NOMO-1 treated with DMSO at 0.1 percent for 48 hours (cell line): ENCODE results near the gene RPN2.

Experiments
- DNase-seq: peaks from one replicate; lab custom pipeline; 2025; ENCODE audit not compliant: unreplicated experiment; lab: John Stamatoyannopoulos, UW

The RPN2 gene

DNA sequence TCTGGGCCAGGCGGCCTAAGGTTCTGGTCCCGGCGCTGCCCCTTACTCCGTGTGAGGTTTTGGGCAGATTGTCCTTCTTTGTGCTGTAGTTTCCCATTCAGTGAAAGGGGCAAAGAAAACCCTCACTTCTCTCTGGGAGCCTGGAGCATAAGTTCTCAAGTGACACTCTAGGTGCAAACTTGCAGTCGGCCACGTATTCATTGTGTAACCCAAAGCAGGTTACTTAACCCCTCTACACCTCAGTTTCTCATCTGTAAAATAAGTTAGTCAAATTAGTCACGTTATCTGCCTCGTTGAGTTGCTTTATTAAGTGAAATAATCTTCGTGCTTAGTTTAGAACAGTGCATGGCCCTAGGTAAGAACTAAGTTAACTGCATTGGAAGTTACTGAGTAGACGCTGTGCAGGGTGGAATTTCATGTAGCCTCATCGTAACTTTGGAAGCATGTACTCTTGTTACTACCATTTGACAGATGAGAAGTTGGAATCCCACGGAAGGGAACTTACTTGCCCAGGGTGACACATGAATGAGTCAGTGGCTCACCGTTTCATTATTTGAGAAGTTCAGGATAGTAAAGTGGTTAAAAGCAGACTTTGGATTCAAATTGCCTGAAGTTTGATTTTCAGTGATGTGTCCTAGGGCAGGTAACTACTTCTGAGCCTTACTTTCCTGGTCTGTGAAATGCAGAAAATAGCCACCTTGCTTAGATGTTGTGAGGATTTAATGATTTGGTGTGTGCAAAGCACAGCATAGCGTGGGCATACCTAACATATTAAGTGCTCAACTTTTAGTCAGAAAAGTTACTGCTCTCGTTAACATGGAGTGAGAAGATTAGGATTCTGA, 774 bp downstream of the RPN2 start:
- peak; percentile 40 for DNase-seq

GRCh38 chr20:37185686-37186085, 6.6 kb downstream of the RPN2 start:
- no peak for DNase-seq

- DNase-seq: no peak
These were observed 9.7 kb downstream of the RPN2 start for GRCh38 chr20:37188787-37189186.

GRCh38 chr20:37189416-37190016, 10.4 kb downstream of the RPN2 start:
- no peak for DNase-seq

- peak; percentile 2 for DNase-seq
These were observed 11.4 kb downstream of the RPN2 start for GRCh38 chr20:37190354-37191112.

DNA sequence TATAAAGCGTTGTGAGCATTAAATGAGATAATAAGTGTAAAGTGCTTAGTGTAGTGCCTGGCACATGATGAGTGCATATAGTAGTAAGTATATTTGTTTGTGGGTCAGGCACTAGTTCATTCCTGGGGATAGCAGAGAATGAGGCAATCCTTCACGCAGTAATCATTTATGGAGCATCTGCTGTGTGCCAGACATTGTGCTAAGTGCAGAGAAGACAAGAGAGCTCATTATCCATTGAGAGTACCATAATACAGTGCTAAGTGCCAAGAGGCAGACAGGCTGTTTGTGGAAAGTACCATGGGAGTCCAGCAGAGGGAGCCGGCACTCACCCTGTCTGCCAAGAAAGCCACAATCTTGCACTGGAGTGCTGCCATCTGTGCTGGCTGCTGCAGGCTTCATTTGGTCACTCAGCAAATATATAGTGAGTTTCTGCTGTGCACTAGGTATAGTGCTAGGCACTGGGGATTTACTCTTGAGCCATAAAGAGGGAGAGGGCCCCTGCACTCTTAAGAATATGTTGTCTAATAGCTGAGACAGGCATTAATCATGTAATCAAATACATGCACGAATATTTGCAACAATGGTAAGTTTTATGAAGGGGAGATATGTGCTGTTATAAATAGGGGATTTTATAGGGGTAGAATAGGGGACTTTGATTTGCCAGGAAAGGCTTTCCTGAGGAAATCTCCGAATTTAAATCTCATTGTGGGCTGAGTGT, 13.2 kb downstream of the RPN2 start:
- peak; percentile 56 for DNase-seq

DNA sequence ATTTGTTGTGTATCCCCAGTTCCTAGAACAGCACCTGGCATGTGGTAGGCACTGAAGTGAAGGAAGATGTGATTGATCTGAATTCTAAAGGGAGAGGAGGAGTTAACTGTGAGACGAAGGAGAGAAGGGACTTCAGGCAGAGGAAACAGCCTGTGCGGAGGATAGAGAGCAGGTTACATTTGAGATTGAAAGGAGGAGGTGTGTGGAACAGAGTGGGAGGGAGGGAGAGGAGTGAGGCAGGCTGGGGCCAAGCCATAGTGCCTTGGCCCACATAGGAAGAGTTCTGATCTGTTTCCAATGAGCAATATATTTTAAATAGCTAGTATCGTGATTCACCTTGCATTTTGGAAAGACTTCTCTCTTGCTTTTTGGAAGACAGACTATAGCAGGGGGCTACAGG, 14.1 kb downstream of the RPN2 start:
- no peak for DNase-seq

- DNase-seq: no peak
These were observed 14.7 kb downstream of the RPN2 start for GRCh38 chr20:37193821-37194220.

DNA sequence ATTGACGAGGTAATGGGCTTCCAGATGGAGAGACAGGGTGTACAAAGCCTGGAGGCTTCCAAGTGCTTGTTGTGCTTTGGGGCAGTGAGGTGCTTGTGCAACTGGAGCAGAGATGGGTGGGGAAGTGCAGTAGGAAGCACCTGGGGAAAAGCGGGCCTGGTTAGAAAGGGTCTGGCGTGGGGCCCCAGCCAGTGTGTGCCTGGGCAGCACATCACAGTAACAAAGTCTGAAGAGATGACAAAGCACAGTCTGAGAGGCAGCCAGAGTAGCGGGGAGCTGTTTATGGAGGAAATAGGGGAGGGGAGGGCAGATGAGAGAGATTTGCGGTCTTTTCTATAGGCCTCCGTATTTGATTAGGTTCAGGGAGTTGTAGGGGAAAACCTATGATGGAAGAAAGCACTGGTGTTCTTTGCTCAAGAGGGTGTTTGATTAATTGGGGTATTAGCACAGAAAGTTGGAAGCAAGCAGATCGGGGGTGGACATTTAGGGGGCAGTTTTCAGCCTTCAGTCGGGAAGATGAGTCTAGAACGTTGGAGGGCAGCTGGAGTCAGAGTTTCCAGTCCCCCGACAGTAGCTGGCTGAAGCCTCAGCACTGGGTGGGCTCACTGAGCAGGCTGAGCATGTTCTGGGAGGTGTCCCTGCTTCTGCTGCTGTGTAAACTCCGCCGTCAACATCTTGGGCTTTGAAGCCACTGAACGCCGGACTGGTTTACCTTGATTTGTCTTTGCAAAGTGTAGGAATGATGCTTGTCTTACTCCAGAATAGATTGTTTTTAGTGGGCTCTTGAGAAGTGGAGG, 15.7 kb downstream of the RPN2 start:
- DNase-seq: no peak

DNA sequence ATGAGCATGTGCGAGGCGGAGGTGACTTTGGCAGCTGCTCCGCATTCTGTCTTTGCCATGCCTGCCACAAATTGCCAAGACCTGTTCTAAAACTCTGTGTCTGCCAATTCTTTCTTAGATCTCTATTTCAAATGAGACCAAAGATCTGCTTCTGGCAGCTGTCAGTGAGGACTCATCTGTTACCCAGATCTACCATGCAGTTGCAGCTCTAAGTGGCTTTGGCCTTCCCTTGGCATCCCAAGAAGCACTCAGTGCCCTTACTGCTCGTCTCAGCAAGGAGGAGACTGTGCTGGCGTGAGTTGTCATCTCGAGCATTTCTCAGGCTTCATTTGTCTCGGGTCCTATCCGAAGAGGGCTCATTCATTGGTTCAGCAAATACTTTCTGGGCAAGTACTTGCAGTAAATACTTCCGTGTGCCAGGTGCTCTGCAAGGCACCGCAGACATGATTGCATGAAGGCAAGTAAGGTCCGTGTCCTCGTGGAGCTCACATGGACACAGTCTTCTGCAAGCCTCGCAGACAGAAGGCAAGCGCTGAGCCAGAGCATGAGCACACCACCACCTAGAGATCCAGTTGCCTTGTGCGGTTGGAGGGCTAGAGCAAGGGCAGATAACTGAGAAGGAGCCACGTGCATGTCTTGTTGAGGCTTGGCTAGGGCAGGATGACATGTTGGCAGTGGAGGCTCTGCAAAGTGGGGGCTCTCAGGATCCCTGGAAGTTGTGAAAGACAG, 20.0 kb downstream of the RPN2 start:
- DNase-seq: no peak

DNA sequence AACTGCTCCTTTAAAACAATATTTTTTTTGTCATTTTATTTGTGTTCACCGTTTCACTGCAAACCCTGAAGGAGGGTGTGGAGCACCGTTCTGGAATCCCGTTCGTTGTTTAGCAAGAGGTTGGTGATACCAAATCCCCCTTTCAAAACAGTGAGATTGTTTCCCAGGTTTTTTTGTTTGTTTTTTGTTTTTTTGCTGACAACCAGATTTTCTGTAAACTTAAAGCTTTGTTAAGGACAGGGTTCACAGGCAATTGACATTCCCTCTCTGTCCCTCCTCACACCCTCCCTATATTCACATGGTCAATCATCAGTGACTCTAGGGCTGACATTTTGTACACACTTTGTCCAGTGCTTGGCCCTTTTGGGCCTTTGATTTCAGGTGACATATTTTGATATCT, 21.2 kb downstream of the RPN2 start:
- no peak for DNase-seq

- no peak for DNase-seq
These were observed 22.0 kb downstream of the RPN2 start for GRCh38 chr20:37200926-37201826.

DNA sequence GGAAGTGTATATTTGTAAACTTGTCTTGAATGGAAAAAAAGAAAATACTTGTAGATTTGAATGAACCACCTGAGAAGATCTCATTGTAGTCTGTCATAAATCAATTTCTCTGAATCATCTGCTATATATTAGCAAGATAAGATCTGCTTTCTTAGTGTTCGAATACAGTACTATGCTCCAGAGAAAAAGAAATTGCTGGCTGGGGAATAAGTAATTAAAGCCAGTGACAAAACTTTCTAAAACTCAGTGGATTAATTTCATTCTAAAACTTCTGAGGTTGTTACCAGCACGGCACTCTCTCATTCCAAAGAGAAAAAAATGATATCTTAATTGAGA, 22.7 kb downstream of the RPN2 start:
- DNase-seq: no peak

DNA sequence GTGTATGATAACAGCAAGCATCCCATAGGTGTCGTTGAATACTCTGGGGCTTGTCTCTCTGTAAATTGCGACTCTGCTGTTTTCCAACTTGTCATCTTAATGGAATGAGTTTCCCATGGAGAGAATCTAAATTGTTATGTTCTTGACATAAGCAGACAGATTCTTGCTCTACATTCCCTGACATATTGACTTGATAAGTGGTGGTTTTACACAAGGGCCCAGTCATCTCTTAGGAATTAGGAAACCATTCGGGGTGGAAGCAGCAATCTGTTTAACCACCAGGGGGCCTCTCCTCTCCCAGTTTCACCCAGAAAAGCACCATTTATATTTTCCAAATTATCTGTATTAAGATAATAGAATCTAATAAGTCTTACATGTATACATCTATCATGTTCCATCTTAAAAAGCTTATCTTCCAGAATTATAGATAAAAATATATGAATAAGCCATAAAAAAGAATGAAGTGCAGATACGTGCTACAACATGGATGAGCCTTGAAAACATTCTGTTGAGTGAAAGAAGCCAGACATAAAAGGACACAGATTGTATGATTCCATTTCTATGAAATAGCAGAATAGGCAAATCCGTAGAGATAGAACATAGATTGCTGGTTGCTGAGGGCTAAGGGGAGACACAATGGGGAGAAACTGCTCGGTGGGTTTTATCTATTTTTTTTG, 23.3 kb downstream of the RPN2 start:
- DNase-seq: peak; percentile 14

GRCh38 chr20:37204056-37204455, 24.9 kb downstream of the RPN2 start:
- no peak for DNase-seq

DNA sequence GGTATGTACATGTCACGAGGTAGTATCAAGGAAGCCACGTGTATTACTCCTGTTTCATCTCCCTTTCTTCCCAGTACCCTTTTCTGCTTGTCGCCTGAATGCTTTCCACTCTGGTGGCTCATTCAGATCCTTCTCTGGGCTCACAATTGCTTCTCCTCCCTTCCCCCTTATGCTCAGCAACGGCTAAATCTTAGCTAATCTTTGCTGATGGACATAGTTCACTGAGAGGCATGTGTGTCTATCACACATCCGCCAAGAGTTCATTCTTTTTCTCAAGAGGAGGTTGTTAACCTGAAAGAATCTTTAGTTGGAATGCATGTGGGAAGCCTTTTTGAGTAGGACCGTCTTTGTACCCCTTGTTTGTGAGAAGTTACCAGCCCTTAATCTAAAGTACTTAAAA, 26.0 kb downstream of the RPN2 start:
- no peak for DNase-seq

DNA sequence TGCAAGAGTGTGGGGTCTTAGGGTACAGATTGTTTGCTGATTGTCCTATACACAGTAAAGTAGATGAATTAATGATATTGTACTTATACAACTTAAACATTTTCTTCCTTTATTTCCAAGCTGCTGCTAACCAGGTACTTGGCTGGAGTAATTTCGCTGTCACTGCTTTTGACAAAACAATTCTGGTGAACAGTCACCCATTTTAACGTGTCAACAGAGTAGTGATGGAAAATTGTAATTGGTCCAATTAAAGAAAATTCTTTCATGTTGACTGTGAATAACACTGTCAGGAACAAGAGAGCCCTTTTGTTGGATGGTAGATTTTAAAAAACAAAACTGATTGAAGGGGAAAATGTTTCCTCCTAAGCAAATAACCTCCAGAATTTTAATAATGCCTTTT, 26.7 kb downstream of the RPN2 start:
- no peak for DNase-seq

- no peak for DNase-seq
These were observed 28.0 kb downstream of the RPN2 start for GRCh38 chr20:37207171-37207570.
